Stimulated activated CD4-positive, alpha-beta T cell treated with anti-CD3 and anti-CD28 coated beads, Interleukin-15, amount 100 ng/mL, for 1 hour (primary cell): ENCODE measurements around the gene ATP9A.

Experiments
- DNase-seq, 2 donors: peaks; one replicate each; pipeline ENCODE4 v3.0.0-alpha.2; 2020; ENCODE audit warnings: low read depth in 1 of 2, low spot score in 1 of 2

The ATP9A gene

GRCh38 chr20:51634257-51634656 lies 133.9 kb downstream of the ATP9A start:
- no peak for DNase-seq

GRCh38 chr20:51633430-51633829 lies 134.8 kb downstream of the ATP9A start:
- no peak for DNase-seq

- no peak for DNase-seq
Measured at GRCh38 chr20:51631953-51632352, 136.2 kb downstream of the ATP9A start.

GRCh38 chr20:51631011-51631950 lies 136.9 kb downstream of the ATP9A start:
- no peak for DNase-seq

- DNase-seq, result no peak
Measured at GRCh38 chr20:51629399-51630058, 138.7 kb downstream of the ATP9A start.

- DNase-seq, result no peak
Measured at GRCh38 chr20:51628533-51629398, 139.4 kb downstream of the ATP9A start.

- no peak for DNase-seq
Measured at GRCh38 chr20:51627586-51627985, 140.6 kb downstream of the ATP9A start.

- no peak for DNase-seq
Measured at GRCh38 chr20:51625105-51625504, 143.1 kb downstream of the ATP9A start.

GRCh38 chr20:51624157-51624731 lies 143.9 kb downstream of the ATP9A start:
- DNase-seq, result peak; percentile 28 to 56

GRCh38 chr20:51623255-51623654 lies 144.9 kb downstream of the ATP9A start:
- DNase-seq, result no peak

GRCh38 chr20:51622004-51622874 lies 146.0 kb downstream of the ATP9A start:
- no peak for DNase-seq

- no peak for DNase-seq
Measured at GRCh38 chr20:51620432-51620831, 147.8 kb downstream of the ATP9A start.

GRCh38 chr20:51616060-51616459 lies 152.1 kb downstream of the ATP9A start:
- no peak for DNase-seq

- no peak for DNase-seq
Measured at GRCh38 chr20:51614687-51615086, 153.5 kb downstream of the ATP9A start.

GRCh38 chr20:51613580-51613979 lies 154.6 kb downstream of the ATP9A start:
- DNase-seq, result no peak

GRCh38 chr20:51612896-51613295 lies 155.3 kb downstream of the ATP9A start:
- no peak for DNase-seq

GRCh38 chr20:51611625-51611890 lies 156.6 kb downstream of the ATP9A start:
- no peak for DNase-seq

- DNase-seq, result no peak
Measured at GRCh38 chr20:51610761-51611624, 157.2 kb downstream of the ATP9A start.

GRCh38 chr20:51610111-51610510 lies 158.1 kb downstream of the ATP9A start:
- DNase-seq, result no peak
